KMS-11 (cell line): ENCODE results near the gene CDCP1.
"Not testable (repeated sequence)": the region's sequence is repeated elsewhere in the genome, so short reads cannot be mapped to it uniquely, and the experiment has no call there.

ENCODE experiments used
- H2AFZ ChIP-seq: fragments of 200-600 bp; sonication (generic); 2 replicates; pipeline ENCODE4 v1.6.1; 2016; ENCODE audit warnings: antibody characterized with exemption, mixed run types, low read depth
- H3K27ac ChIP-seq: fragments of 200-600 bp; sonication (generic); 2 replicates; pipeline ENCODE4 v1.6.1; 2016; ENCODE audit warnings: mild to moderate bottlenecking, mixed run types
- H3K27me3 ChIP-seq: fragments of 200-600 bp; sonication (generic); 2 replicates; pipeline ENCODE4 v1.6.1; 2017; ENCODE audit warnings: mild to moderate bottlenecking, low read depth, mixed run types, moderate library complexity; ENCODE audit not compliant: insufficient read depth
- H3K36me3 ChIP-seq: fragments of 200-600 bp; sonication (generic); 2 replicates; pipeline ENCODE4 v1.6.1; 2017; ENCODE audit warnings: mild to moderate bottlenecking, mixed run types; ENCODE audit not compliant: insufficient read depth
- H3K4me1 ChIP-seq: fragments of 200-600 bp; sonication (generic); 2 replicates; pipeline ENCODE4 v1.6.1; 2016; ENCODE audit warnings: mild to moderate bottlenecking, low read depth, mixed run types; ENCODE audit not compliant: poor library complexity, severe bottlenecking
- H3K4me2 ChIP-seq: fragments of 200-600 bp; sonication (generic); 2 replicates; pipeline ENCODE4 v1.7.0; 2016; ENCODE audit warnings: mild to moderate bottlenecking, mixed run types
- H3K4me3 ChIP-seq: fragments of 200-600 bp; sonication (generic); IDR thresholded peaks from 2 replicates; pipeline ENCODE4 v1.6.1; 2017; ENCODE audit warnings: low read depth, low read length, mixed read lengths; ENCODE audit not compliant: insufficient read depth
- H3K79me2 ChIP-seq: fragments of 200-600 bp; sonication (generic); 2 replicates; pipeline ENCODE4 v1.6.1; 2016; ENCODE audit warnings: low read depth, mixed run types; ENCODE audit not compliant: insufficient read depth
- H3K9ac ChIP-seq: fragments of 200-600 bp; sonication (generic); 2 replicates; pipeline ENCODE4 v1.6.1; 2016; ENCODE audit warnings: mild to moderate bottlenecking, mixed run types
- H4K20me1 ChIP-seq: fragments of 200-600 bp; sonication (generic); 2 replicates; pipeline ENCODE4 v1.6.1; 2016; ENCODE audit warnings: mild to moderate bottlenecking, mixed run types; ENCODE audit not compliant: insufficient read depth
- TF ChIP-seq, protein P1 (sequence below): fragments of 200-600 bp; sonication (generic); conservative IDR thresholded peaks from 2 replicates; pipeline ENCODE4 v1.6.1; 2017; ENCODE audit warnings: low read depth, mild to moderate bottlenecking, antibody characterized with exemption, low read length, moderate library complexity, mixed read lengths

The CDCP1 gene

DNA sequence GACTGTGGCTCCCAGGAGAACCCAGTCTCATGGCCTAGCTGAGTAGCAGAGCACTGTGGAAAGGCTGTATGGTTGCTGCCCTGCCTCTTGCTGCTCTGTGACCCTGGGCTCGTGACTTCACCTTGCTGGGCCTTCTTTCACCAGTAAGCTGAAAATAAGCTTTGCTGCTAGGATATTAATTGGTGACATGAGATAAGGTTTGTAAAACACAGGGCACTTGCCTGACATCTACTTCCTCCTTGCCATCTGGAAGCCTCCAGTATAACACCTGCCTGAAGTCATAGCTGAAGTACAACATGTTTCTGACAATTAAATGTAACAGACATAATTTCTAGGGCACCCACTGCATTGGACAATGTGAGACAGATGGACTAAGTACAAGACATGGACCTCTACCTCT, 66.5 kb downstream of the CDCP1 start:
- Histone ChIP-seq H3K27ac (no peak overlapping the region), H3K36me3 (no peaks in the 10 kb centered on the region), H3K79me2 (no peaks in the 10 kb centered on the region), H2AFZ (no peak overlapping the region), H4K20me1 (no peaks in the 10 kb centered on the region), H3K4me3 (no peak overlapping the region), H3K27me3 (no peaks in the 10 kb centered on the region), H3K4me2 (no peak overlapping the region), H3K9ac (no peak overlapping the region), H3K4me1 (no peaks in the 10 kb centered on the region)
- TF ChIP-seq, protein P1, sequence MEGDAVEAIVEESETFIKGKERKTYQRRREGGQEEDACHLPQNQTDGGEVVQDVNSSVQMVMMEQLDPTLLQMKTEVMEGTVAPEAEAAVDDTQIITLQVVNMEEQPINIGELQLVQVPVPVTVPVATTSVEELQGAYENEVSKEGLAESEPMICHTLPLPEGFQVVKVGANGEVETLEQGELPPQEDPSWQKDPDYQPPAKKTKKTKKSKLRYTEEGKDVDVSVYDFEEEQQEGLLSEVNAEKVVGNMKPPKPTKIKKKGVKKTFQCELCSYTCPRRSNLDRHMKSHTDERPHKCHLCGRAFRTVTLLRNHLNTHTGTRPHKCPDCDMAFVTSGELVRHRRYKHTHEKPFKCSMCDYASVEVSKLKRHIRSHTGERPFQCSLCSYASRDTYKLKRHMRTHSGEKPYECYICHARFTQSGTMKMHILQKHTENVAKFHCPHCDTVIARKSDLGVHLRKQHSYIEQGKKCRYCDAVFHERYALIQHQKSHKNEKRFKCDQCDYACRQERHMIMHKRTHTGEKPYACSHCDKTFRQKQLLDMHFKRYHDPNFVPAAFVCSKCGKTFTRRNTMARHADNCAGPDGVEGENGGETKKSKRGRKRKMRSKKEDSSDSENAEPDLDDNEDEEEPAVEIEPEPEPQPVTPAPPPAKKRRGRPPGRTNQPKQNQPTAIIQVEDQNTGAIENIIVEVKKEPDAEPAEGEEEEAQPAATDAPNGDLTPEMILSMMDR: no peak

DNA sequence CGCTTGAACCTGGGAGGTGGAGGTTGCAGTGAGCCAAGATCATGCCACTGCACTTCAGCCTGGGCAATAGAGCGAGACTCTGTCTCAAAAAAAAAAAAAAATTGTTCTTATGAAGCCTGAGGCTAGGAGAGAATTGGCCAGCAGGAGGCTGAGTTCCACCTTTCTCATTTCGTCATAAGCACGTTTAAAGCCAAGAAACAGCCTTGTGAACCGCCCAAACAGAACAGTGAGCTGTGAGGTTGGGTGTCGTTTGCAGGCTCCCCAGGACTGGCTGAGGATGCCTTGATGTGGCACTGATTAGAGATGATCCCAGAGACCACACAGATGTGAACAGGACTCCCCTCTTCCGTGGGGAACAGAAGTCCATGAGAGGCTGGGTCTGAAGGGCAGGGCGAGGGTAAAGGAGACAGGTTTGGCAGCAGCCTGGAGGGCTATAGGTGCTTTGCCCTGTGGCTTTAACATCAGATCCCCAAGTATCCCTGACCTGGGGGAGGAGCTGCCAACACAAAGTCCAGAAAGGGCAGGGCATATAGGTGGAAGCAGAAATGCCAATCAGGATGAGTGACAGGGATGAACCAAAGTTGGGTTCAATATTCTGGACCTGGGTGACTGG, 67.2 kb downstream of the CDCP1 start:
- Histone ChIP-seq H3K27ac (no peak overlapping the region), H4K20me1 (no peaks in the 10 kb centered on the region)

DNA sequence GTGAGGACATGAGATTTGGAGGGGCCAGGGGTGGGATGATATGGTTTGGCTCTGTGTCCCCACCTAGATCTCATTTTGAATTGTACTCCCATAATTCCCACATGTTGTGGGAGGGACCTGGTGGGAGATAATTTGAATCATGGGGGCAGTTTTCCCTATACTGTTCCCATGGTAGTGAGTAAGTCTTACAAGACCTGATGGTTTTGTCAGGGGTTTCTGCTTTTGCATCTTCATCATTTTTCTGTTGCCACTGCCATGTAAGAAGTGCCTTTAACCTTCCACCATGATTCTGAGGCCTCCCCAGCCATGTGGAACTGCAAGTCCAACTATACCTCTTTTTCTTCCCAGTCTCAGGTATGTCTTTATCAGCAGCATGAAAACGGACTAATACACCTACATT, 67.9 kb downstream of the CDCP1 start:
- H3K27me3 ChIP-seq, H3K79me2 ChIP-seq, H3K36me3 ChIP-seq, H3K4me2 ChIP-seq, H3K4me1 ChIP-seq, H3K4me3 ChIP-seq, H3K9ac ChIP-seq, H4K20me1 ChIP-seq, H3K27ac ChIP-seq, H2AFZ ChIP-seq: not testable (repeated sequence)

More for the DNA sequence above, 67.2 kb downstream of the CDCP1 start:
- H2AFZ ChIP-seq: no peak overlapping the region
- no peaks in the 10 kb centered on the region for H3K4me1 ChIP-seq
- H3K4me2 ChIP-seq: no peak overlapping the region
- H3K36me3 ChIP-seq: no peaks in the 10 kb centered on the region
- no peak overlapping the region for H3K4me3 ChIP-seq
- H3K79me2 ChIP-seq: no peaks in the 10 kb centered on the region
- TF ChIP-seq, protein P1: no peak
- H3K9ac ChIP-seq: no peak overlapping the region
- H3K27me3 ChIP-seq: no peaks in the 10 kb centered on the region

DNA sequence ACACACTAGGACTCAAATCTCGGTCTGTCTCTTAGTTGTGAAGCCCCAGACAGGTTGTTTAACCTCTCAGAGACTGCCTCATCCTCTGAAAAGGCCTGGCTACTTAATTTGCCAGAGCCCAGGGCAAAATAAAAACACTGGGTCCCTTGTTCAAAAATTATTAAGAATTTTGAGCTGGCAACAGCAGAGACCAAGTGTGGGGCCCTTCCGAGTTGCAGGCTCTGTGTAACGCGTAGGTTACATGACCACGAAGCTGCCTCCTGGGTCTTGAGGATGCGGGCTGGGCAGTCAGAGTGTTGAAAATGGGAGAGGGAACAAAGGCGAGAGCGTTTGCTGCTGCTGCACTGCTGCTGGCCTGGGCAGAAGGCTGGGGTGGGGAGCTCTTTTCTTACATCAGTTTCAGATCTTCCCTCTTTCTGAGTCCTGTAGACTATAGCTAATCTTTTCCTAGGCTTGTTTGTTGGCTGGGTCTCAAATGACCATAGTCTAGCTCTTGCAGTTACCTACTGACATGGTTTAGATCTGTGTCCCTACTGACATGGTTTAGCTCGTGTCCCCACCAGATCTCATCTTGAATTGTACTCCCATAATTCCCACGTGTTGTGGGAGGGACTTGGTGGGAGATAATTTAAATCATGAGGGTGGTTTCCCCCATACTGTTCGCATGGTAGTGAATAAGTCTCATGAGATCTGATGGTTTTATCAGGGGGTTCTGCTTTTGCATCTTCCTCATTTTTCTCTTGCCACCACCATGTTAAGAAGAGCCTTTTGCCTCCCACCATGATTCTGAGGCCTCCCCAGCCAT, 70.2 kb downstream of the CDCP1 start:
- H3K27ac ChIP-seq: no peak overlapping the region
- no peak overlapping the region for H2AFZ ChIP-seq

More for the DNA sequence above, 70.2 kb downstream of the CDCP1 start:
- no peak overlapping the region for H3K9ac ChIP-seq
- TF ChIP-seq, protein P1: no peak
- no peaks in the 10 kb centered on the region for H3K4me1 ChIP-seq
- no peaks in the 10 kb centered on the region for H3K27me3 ChIP-seq
- no peak overlapping the region for H3K4me2 ChIP-seq
- H3K36me3 ChIP-seq: no peaks in the 10 kb centered on the region
- H3K4me3 ChIP-seq: no peak overlapping the region
- no peaks in the 10 kb centered on the region for H3K79me2 ChIP-seq
- H4K20me1 ChIP-seq: no peaks in the 10 kb centered on the region
